SK-N-SH treated with all-trans-retinoic acid at 6 μM for 48 hours (cell line): ENCODE measurements around the gene LRMDA.

Experiments used
- ATAC-seq: fragments of 200-7000 bp; cut with Tn5 transposase; 3 replicates; pipeline ENCODE4 v1.9.1; 2020; ENCODE audit warnings: mild to moderate bottlenecking, moderate library complexity
- ARNTL ChIP-seq: fragments of 450-650 bp; formaldehyde crosslinking; IDR thresholded peaks from 2 replicates; pipeline ENCODE4 v1.5.0; 2020; ENCODE audit warnings: low read depth, mild to moderate bottlenecking, moderate library complexity, borderline replicate concordance
- BACH2 ChIP-seq: fragments of 250-450 bp; sonication (Bioruptor Pico); IDR thresholded peaks from 2 replicates; pipeline ENCODE4 v1.9.0; 2021; ENCODE audit warnings: mild to moderate bottlenecking, borderline replicate concordance
- CSDC2 ChIP-seq: fragments of 250-450 bp; sonication (Bioruptor Pico); IDR thresholded peaks from 2 replicates; pipeline ENCODE4 v1.5.0; 2020; ENCODE audit warnings: mild to moderate bottlenecking, moderate library complexity
- ESRRG ChIP-seq: fragments of 250-450 bp; sonication (Bioruptor Pico); IDR thresholded peaks from 2 replicates; pipeline ENCODE4 v1.6.1; 2021; ENCODE audit warnings: mild to moderate bottlenecking
- GLIS3 ChIP-seq: fragments of 250-450 bp; sonication (Bioruptor Pico); IDR thresholded peaks from 2 replicates; pipeline ENCODE4 v1.5.0; 2020; ENCODE audit warnings: mild to moderate bottlenecking, moderate library complexity
- ISL1 ChIP-seq: fragments of 250-450 bp; sonication (Bioruptor Pico); IDR thresholded peaks from 2 replicates; pipeline ENCODE4 v2.1.2; 2022; ENCODE audit warnings: mild to moderate bottlenecking, moderate library complexity
- OSR1 ChIP-seq: fragments of 250-450 bp; sonication (Bioruptor Pico); IDR thresholded peaks from 2 replicates; pipeline ENCODE4 v1.8.0; 2022; ENCODE audit warnings: moderate library complexity, mild to moderate bottlenecking, inconsistent platforms
- PPARA ChIP-seq: fragments of 250-450 bp; sonication (Bioruptor Pico); IDR thresholded peaks from 2 replicates; pipeline ENCODE4 v1.5.0; 2020; ENCODE audit warnings: mild to moderate bottlenecking, borderline replicate concordance
- RARB ChIP-seq: fragments of 250-450 bp; sonication (Bioruptor Pico); IDR thresholded peaks from 2 replicates; pipeline ENCODE4 v1.8.0; 2021; ENCODE audit warnings: mild to moderate bottlenecking, moderate library complexity
- SNAI2 ChIP-seq: fragments of 250-450 bp; sonication (Bioruptor Pico); IDR thresholded peaks from 2 replicates; pipeline ENCODE4 v1.5.0; 2020; ENCODE audit warnings: mild to moderate bottlenecking, moderate library complexity
- TCF4 ChIP-seq: fragments of 250-450 bp; sonication (Bioruptor Pico); IDR thresholded peaks from 2 replicates; pipeline ENCODE4 v1.8.0; 2021; ENCODE audit warnings: mild to moderate bottlenecking, moderate library complexity, borderline replicate concordance
- TOX ChIP-seq: fragments of 250-450 bp; sonication (Bioruptor Pico); IDR thresholded peaks from 2 replicates; pipeline ENCODE4 v1.8.0; 2021; ENCODE audit warnings: mild to moderate bottlenecking, moderate library complexity, borderline replicate concordance
- ZC3H10 ChIP-seq: fragments of 250-450 bp; sonication (Bioruptor Pico); IDR thresholded peaks from 2 replicates; pipeline ENCODE4 v1.5.1; 2021; ENCODE audit warnings: mild to moderate bottlenecking, moderate library complexity
- ZFP3 ChIP-seq: fragments of 250-450 bp; sonication (Bioruptor Pico); IDR thresholded peaks from 2 replicates; pipeline ENCODE4 v1.5.0; 2020; ENCODE audit warnings: mild to moderate bottlenecking, moderate library complexity
- ZFP30 ChIP-seq: fragments of 450-650 bp; formaldehyde crosslinking; IDR thresholded peaks from 2 replicates; pipeline ENCODE4 v1.5.0; 2022; ENCODE audit warnings: mild to moderate bottlenecking, moderate library complexity
- ZNF565 ChIP-seq: fragments of 450-650 bp; formaldehyde crosslinking; conservative IDR thresholded peaks from 2 replicates; pipeline ENCODE4 v1.5.0; 2020; ENCODE audit warnings: low read depth, mild to moderate bottlenecking, moderate library complexity
- ZNF8 ChIP-seq: fragments of 450-650 bp; formaldehyde crosslinking; IDR thresholded peaks from 2 replicates; pipeline ENCODE4 v1.5.0; 2020; ENCODE audit warnings: mild to moderate bottlenecking, moderate library complexity
- TF ChIP-seq, protein P1 (sequence below): fragments of 250-450 bp; sonication (Bioruptor Pico); IDR thresholded peaks from 2 replicates; pipeline ENCODE4 v1.5.0; 2020; ENCODE audit warnings: mild to moderate bottlenecking, moderate library complexity
- TF ChIP-seq, protein P2 (sequence below): fragments of 250-450 bp; sonication (Bioruptor Pico); IDR thresholded peaks from 2 replicates; pipeline ENCODE4 v1.5.1; 2021; ENCODE audit warnings: mild to moderate bottlenecking, moderate library complexity
- TF ChIP-seq, protein P3 (sequence below): fragments of 250-450 bp; sonication (Bioruptor Pico); IDR thresholded peaks from 2 replicates; pipeline ENCODE4 v1.8.0; 2020; ENCODE audit warnings: mild to moderate bottlenecking, moderate library complexity, borderline replicate concordance
- TF ChIP-seq, protein P4 (sequence below): fragments of 250-450 bp; sonication (Bioruptor Pico); IDR thresholded peaks from 2 replicates; pipeline ENCODE4 v1.5.1; 2020; ENCODE audit warnings: low read depth, mild to moderate bottlenecking, moderate library complexity
- TF ChIP-seq, protein P5 (sequence below): fragments of 250-450 bp; sonication (Bioruptor Pico); IDR thresholded peaks from 2 replicates; pipeline ENCODE4 v1.8.0; 2021; ENCODE audit warnings: low read depth, mild to moderate bottlenecking, moderate library complexity, borderline replicate concordance

Gene LRMDA

DNA sequence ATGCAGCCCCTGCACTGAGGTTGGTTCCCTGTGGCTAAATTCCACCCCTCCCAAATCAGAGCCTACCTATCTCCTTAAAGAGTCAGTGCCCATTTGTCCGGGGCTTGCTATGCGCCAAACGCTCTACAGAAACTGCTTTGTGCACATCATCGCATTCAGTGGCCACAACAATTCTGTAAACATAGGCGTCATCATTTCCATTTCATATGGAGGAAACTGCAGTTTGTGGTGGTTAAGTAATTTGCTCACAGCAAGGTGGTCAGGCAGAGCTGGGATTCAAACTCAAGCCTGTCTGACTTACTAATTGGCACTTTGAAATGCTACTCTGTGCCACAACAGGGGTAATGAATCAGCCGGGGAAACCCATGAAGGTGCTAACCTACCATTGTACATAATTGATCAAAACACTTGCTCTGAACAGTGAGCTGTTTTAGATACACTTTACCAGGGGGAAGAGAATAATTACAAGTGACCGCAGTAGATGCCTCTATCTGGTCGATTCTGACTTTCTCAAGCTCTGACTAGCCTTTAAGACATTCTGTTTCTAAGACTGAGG, 775.5 kb downstream of the LRMDA start:
- ATAC-seq = no peak
- TF ChIP-seq CSDC2 (no peak), OSR1 (CRISPR knock-in tag) (no peak), ZC3H10 (CRISPR knock-in tag) (no peak), ZNF8 (CRISPR knock-in tag) (no peak), ARNTL (CRISPR knock-in tag) (no peak), TOX (CRISPR knock-in tag) (no peak), ZNF565 (no peak), TCF4 (CRISPR knock-in tag) (no peak), ZFP30 (CRISPR knock-in tag) (no peak), ISL1 (CRISPR knock-in tag) (no peak), PPARA (no peak), ESRRG (no peak), BACH2 (CRISPR knock-in tag) (no peak), GLIS3 (CRISPR knock-in tag) (no peak)
- TF ChIP-seq, protein P1, sequence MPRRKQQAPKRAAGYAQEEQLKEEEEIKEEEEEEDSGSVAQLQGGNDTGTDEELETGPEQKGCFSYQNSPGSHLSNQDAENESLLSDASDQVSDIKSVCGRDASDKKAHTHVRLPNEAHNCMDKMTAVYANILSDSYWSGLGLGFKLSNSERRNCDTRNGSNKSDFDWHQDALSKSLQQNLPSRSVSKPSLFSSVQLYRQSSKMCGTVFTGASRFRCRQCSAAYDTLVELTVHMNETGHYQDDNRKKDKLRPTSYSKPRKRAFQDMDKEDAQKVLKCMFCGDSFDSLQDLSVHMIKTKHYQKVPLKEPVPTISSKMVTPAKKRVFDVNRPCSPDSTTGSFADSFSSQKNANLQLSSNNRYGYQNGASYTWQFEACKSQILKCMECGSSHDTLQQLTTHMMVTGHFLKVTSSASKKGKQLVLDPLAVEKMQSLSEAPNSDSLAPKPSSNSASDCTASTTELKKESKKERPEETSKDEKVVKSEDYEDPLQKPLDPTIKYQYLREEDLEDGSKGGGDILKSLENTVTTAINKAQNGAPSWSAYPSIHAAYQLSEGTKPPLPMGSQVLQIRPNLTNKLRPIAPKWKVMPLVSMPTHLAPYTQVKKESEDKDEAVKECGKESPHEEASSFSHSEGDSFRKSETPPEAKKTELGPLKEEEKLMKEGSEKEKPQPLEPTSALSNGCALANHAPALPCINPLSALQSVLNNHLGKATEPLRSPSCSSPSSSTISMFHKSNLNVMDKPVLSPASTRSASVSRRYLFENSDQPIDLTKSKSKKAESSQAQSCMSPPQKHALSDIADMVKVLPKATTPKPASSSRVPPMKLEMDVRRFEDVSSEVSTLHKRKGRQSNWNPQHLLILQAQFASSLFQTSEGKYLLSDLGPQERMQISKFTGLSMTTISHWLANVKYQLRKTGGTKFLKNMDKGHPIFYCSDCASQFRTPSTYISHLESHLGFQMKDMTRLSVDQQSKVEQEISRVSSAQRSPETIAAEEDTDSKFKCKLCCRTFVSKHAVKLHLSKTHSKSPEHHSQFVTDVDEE (CRISPR knock-in tag) = no peak
- TF ChIP-seq, protein P2, sequence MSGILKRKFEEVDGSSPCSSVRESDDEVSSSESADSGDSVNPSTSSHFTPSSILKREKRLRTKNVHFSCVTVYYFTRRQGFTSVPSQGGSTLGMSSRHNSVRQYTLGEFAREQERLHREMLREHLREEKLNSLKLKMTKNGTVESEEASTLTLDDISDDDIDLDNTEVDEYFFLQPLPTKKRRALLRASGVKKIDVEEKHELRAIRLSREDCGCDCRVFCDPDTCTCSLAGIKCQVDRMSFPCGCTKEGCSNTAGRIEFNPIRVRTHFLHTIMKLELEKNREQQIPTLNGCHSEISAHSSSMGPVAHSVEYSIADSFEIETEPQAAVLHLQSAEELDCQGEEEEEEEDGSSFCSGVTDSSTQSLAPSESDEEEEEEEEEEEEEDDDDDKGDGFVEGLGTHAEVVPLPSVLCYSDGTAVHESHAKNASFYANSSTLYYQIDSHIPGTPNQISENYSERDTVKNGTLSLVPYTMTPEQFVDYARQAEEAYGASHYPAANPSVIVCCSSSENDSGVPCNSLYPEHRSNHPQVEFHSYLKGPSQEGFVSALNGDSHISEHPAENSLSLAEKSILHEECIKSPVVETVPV (CRISPR knock-in tag) = no peak
- TF ChIP-seq, protein P3, sequence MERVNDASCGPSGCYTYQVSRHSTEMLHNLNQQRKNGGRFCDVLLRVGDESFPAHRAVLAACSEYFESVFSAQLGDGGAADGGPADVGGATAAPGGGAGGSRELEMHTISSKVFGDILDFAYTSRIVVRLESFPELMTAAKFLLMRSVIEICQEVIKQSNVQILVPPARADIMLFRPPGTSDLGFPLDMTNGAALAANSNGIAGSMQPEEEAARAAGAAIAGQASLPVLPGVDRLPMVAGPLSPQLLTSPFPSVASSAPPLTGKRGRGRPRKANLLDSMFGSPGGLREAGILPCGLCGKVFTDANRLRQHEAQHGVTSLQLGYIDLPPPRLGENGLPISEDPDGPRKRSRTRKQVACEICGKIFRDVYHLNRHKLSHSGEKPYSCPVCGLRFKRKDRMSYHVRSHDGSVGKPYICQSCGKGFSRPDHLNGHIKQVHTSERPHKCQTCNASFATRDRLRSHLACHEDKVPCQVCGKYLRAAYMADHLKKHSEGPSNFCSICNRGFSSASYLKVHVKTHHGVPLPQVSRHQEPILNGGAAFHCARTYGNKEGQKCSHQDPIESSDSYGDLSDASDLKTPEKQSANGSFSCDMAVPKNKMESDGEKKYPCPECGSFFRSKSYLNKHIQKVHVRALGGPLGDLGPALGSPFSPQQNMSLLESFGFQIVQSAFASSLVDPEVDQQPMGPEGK (CRISPR knock-in tag) = no peak

DNA sequence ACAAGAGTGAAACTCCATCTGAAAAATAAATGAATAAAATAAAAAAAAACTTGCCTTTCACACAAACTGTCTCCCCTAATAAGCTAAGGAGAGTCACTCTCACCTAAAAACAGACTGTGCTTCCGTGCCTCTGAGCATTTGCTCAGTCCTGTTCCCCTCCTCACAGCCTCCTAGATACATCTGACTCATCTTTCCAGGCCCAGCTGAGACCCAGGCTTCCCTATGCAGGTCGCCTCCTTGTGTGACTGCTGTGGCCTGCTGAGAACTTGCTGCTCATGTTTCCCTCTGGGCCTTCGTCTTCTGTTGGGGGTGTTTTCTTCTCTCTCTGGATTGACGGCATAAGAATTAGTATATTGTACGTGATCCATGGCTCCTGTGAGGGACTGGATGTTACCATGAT, 777.7 kb downstream of the LRMDA start:
- ATAC-seq = peak; percentile 59

More for the DNA sequence above, 777.7 kb downstream of the LRMDA start:
- TF ChIP-seq ESRRG = no peak
- no peak for TF ChIP-seq CSDC2
- TF ChIP-seq TOX (CRISPR knock-in tag) = no peak
- no peak for TF ChIP-seq ZNF565
- no peak for TF ChIP-seq ZNF8 (CRISPR knock-in tag)
- TF ChIP-seq PPARA = no peak
- TF ChIP-seq ISL1 (CRISPR knock-in tag) = no peak
- TF ChIP-seq, protein P3 (CRISPR knock-in tag) = no peak
- TF ChIP-seq, protein P4, sequence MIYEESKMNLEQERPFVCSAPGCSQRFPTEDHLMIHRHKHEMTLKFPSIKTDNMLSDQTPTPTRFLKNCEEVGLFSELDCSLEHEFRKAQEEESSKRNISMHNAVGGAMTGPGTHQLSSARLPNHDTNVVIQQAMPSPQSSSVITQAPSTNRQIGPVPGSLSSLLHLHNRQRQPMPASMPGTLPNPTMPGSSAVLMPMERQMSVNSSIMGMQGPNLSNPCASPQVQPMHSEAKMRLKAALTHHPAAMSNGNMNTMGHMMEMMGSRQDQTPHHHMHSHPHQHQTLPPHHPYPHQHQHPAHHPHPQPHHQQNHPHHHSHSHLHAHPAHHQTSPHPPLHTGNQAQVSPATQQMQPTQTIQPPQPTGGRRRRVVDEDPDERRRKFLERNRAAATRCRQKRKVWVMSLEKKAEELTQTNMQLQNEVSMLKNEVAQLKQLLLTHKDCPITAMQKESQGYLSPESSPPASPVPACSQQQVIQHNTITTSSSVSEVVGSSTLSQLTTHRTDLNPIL = no peak
- TF ChIP-seq ZFP3 (CRISPR knock-in tag) = no peak
- TF ChIP-seq OSR1 (CRISPR knock-in tag) = no peak
- TF ChIP-seq, protein P5, sequence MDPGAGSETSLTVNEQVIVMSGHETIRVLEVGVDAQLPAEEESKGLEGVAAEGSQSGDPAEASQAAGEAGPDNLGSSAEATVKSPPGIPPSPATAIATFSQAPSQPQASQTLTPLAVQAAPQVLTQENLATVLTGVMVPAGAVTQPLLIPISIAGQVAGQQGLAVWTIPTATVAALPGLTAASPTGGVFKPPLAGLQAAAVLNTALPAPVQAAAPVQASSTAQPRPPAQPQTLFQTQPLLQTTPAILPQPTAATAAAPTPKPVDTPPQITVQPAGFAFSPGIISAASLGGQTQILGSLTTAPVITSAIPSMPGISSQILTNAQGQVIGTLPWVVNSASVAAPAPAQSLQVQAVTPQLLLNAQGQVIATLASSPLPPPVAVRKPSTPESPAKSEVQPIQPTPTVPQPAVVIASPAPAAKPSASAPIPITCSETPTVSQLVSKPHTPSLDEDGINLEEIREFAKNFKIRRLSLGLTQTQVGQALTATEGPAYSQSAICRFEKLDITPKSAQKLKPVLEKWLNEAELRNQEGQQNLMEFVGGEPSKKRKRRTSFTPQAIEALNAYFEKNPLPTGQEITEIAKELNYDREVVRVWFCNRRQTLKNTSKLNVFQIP (CRISPR knock-in tag) = no peak
- TF ChIP-seq ZFP30 (CRISPR knock-in tag) = no peak
- no peak for TF ChIP-seq RARB (CRISPR knock-in tag)
- TF ChIP-seq ZC3H10 (CRISPR knock-in tag) = no peak
- TF ChIP-seq SNAI2 (CRISPR knock-in tag) = no peak
- TF ChIP-seq ARNTL (CRISPR knock-in tag) = no peak
- no peak for TF ChIP-seq GLIS3 (CRISPR knock-in tag)
- TF ChIP-seq, protein P2 (CRISPR knock-in tag) = no peak
